GM12864 (cell line): ENCODE measurements around the gene INSIG2.
"Not testable (repeated sequence)": the region's sequence is repeated elsewhere in the genome, so short reads cannot be mapped to it uniquely, and the experiment has no call there.

Experiments used
- DNase-seq: peaks from one replicate; pipeline ENCODE4 v3.0.0-alpha.2; 2011; ENCODE audit warnings: low read depth
- H3K4me3 ChIP-seq: 2 replicates; pipeline ENCODE4 v1.5.1; 2011; ENCODE audit warnings: mild to moderate bottlenecking, low read depth, low read length, control low read depth
- CTCF ChIP-seq: IDR thresholded peaks from 2 replicates; pipeline ENCODE4 v1.5.1; 2011; ENCODE audit warnings: low read depth, mild to moderate bottlenecking, moderate library complexity, low read length, control low read depth, inconsistent platforms; ENCODE audit errors: missing control alignments

The INSIG2 gene

GRCh38 chr2:118089139-118089800, 999 bp downstream of the INSIG2 start:
- no peak for DNase-seq
- peak; percentile 29 for TF ChIP-seq CTCF
- peak overlapping the region; percentile 84 for H3K4me3 ChIP-seq

GRCh38 chr2:118090387-118091139, 2.3 kb downstream of the INSIG2 start:
- no peak for DNase-seq
- no peak for TF ChIP-seq CTCF
- peak overlapping the region; percentile 84; the same call in 1 of the 2 replicates for H3K4me3 ChIP-seq

- no peak for DNase-seq
- no peak overlapping the region; the same call in 1 of the 2 replicates for H3K4me3 ChIP-seq
- TF ChIP-seq CTCF: no peak
These were observed 2.8 kb downstream of the INSIG2 start for GRCh38 chr2:118091140-118091478.

GRCh38 chr2:118091631-118092030, 3.4 kb downstream of the INSIG2 start:
- no peak for TF ChIP-seq CTCF
- no peak overlapping the region for H3K4me3 ChIP-seq
- no peak for DNase-seq

GRCh38 chr2:118094102-118094501, 5.8 kb downstream of the INSIG2 start:
- not testable (repeated sequence) for H3K4me3 ChIP-seq, DNase-seq

- no peak for TF ChIP-seq CTCF
- H3K4me3 ChIP-seq: no peak overlapping the region
- DNase-seq: no peak
These were observed 6.2 kb downstream of the INSIG2 start for GRCh38 chr2:118094503-118094902.

GRCh38 chr2:118095610-118096009, 7.3 kb downstream of the INSIG2 start:
- no peak overlapping the region for H3K4me3 ChIP-seq
- TF ChIP-seq CTCF: no peak
- no peak for DNase-seq
